ENCODE results near the gene SLC41A3. TPM values are rescaled to one million over a fixed set of nuclear protein-coding genes. Genes with fewer than 3 reads are reported as not detected.

The SLC41A3 gene
- total and polyA plus RNA-seq, 2 of the 8 experiments (the other 6 are each of a cell fraction or from before 2014, with no cell fraction given): 30.2 to 56.4 TPM

GRCh38 chr3:126026277-126026751, 57.6 kb downstream of the SLC41A3 start:
- H3K9me3 ChIP-seq (ENCODE audit: insufficient read depth in 2 of 2, low read depth in 1 of 2, low read length in 1 of 2): peaks cover 24 to 26% of the 10 kb centered on the region in 2 experiments
- H3K23ac ChIP-seq (ENCODE audit: insufficient read length): no peak overlapping the region
- no peak overlapping the region for H3K4me2 ChIP-seq (ENCODE audit: insufficient read depth in 1 of 2, low read depth in 2 of 2, low read length in 2 of 2)
- 94% methylated on average over 11 of the region's 11 CpGs; no CpG with 5 or more reads in 1 of the 2 experiments for WGBS, 2 experiments (ENCODE audit: extremely low coverage in 1 of 2, insufficient coverage in 1 of 2, insufficient read length in 1 of 2, insufficient replicate concordance in 2 of 2, low coverage in 1 of 2, low lambda C conversion rate in 2 of 2, missing lambda C conversion rate in 1 of 2)
- no peaks in the 10 kb centered on the region for H4K20me1 ChIP-seq (replicated peaks in 1 of 2; ENCODE audit: control insufficient read depth in 1 of 2, insufficient read depth in 2 of 2, low read length in 2 of 2)
- H3K36me3 ChIP-seq (ENCODE audit: control insufficient read depth in 2 of 4, insufficient read depth in 4 of 4, low read length in 3 of 4): peaks cover 0 to 3% (median 1%) of the 10 kb centered on the region in 4 experiments; a peak in 2 of 8 replicates
- no peaks in the 10 kb centered on the region for H3K79me2 ChIP-seq (ENCODE audit: control insufficient read depth in 1 of 2, insufficient read depth in 2 of 2, low read length in 2 of 2)
- TF ChIP-seq GABPA (IDR thresholded peaks at IDR 0.05; ENCODE audit: borderline replicate concordance, insufficient read depth, low read length) (no peak), SP4 (IDR thresholded peaks at IDR 0.05; ENCODE audit: low read length) (no peak), TAF1 (IDR thresholded peaks at IDR 0.05; ENCODE audit: low read depth, low read length) (no peak), KDM1A (IDR thresholded peaks at IDR 0.05; ENCODE audit: borderline replicate concordance, low read length) (no peak), EP300 (IDR thresholded peaks at IDR 0.05; ENCODE audit: borderline replicate concordance in 1 of 2, low read depth in 2 of 2, low read length in 2 of 2) (no peak), CREB1 (IDR thresholded peaks at IDR 0.05) (no peak), SAP30 (IDR thresholded peaks at IDR 0.05; ENCODE audit: insufficient read depth, insufficient replicate concordance, low read length) (no peak), MAFK (IDR thresholded peaks at IDR 0.05; ENCODE audit: low read depth, low read length) (no peak), BRCA1 (IDR thresholded peaks at IDR 0.05; ENCODE audit: low read depth, low read length) (no peak), GTF2F1 (IDR thresholded peaks at IDR 0.05; ENCODE audit: borderline replicate concordance, low read depth, low read length) (no peak)
- no peak overlapping the region for H4K5ac ChIP-seq (ENCODE audit: insufficient read length, low read depth, low read length)
- no peak overlapping the region for H2AFZ ChIP-seq (ENCODE audit: low read length)
- H2BK120ac ChIP-seq (replicated peaks; ENCODE audit: low read depth, low read length): no peak overlapping the region
- H3K9ac ChIP-seq (replicated peaks in 1 of 4; ENCODE audit: extremely low read depth in 1 of 4, low read depth in 3 of 4, low read length in 3 of 4): no peak overlapping the region
- no peak overlapping the region for H2AK5ac ChIP-seq (ENCODE audit: low read depth, low read length)
- H3K56ac ChIP-seq (replicated peaks; ENCODE audit: insufficient read length, low read depth, low read length): no peak overlapping the region
- DNase-seq (ENCODE audit: low read depth in 1 of 2, low spot score in 2 of 2): peak in 1 of 2 experiments; percentile 16
- H2BK20ac ChIP-seq (ENCODE audit: low read length): no peak overlapping the region
- no peak overlapping the region for H3K4me3 ChIP-seq (ENCODE audit: extremely low read depth in 1 of 4, insufficient read depth in 2 of 4, low read depth in 3 of 4, low read length in 4 of 4)
- CTCF ChIA-PET (ENCODE audit: partially characterized antibody): interaction anchor here (1.1 kb wide), 2 partner anchors 17 to 21 kb away, joined by 4 read pairs; no protein-coding TSS in a partner anchor
- FAIRE-seq: no peak
- H3K79me1 ChIP-seq (ENCODE audit: low read depth, low read length): no peaks in the 10 kb centered on the region
- no peak overlapping the region for H3K18ac ChIP-seq (ENCODE audit: extremely low read depth, low read length)
- no peak overlapping the region for H2BK12ac ChIP-seq (ENCODE audit: low read depth, low read length)
- H4K8ac ChIP-seq (ENCODE audit: extremely low read depth, insufficient read depth, low read length): no peak overlapping the region; the same call in 1 of the 2 replicates
- H2BK15ac ChIP-seq (ENCODE audit: low read length): no peak overlapping the region
- H3K27me3 ChIP-seq (replicated peaks in 1 of 4; ENCODE audit: control insufficient read depth in 3 of 4, extremely low read depth in 1 of 4, insufficient read depth in 3 of 4, low read length in 3 of 4): no peaks in the 10 kb centered on the region
- POLR2A ChIA-PET (ENCODE audit: partially characterized antibody): no interaction called here
- no peak overlapping the region for H3K4ac ChIP-seq (replicated peaks; ENCODE audit: insufficient read length, low read depth, low read length)
- peaks cover 0 to 8% (median 2%) of the 10 kb centered on the region in 4 experiments; a peak in 4 of 7 replicates for H3K4me1 ChIP-seq (replicated peaks in 1 of 4; ENCODE audit: control insufficient read depth in 3 of 4, insufficient read depth in 4 of 4, low read length in 3 of 4)
- no peak overlapping the region; the same call in 1 of the 2 replicates for H2BK5ac ChIP-seq (ENCODE audit: low read depth, low read length)
- H3K27ac ChIP-seq (ENCODE audit: low read depth, low read length): no peak overlapping the region
- H3K23me2 ChIP-seq (ENCODE audit: low read depth, low read length): no peaks in the 10 kb centered on the region
- H4K91ac ChIP-seq (replicated peaks; ENCODE audit: insufficient read length, low read length): no peak overlapping the region
- no peak overlapping the region for H3K14ac ChIP-seq (ENCODE audit: insufficient read length)
